GM18505 (cell line): ENCODE results near the gene RGS9BP.

Experiments used
- ATAC-seq: cut with Tn5 transposase; IDR thresholded peaks from one replicate; pipeline ENCODE4 v1.9.1; 2021; ENCODE audit not compliant: unreplicated experiment
- POLR2A ChIP-seq: IDR thresholded peaks from 4 replicates; pipeline ENCODE4 v1.6.1; 2011; ENCODE audit warnings: borderline replicate concordance; ENCODE audit not compliant: insufficient read depth, insufficient read length; ENCODE audit errors: extremely low read depth

RGS9BP gene

GRCh38 chr19:32658075-32658474 lies 17.6 kb upstream of the RGS9BP start:
- no peak for ATAC-seq
- TF ChIP-seq POLR2A = no peak

GRCh38 chr19:32658527-32658926 lies 17.1 kb upstream of the RGS9BP start:
- ATAC-seq = no peak

GRCh38 chr19:32661318-32661717 lies 14.3 kb upstream of the RGS9BP start:
- TF ChIP-seq POLR2A = no peak
- ATAC-seq = no peak

More at GRCh38 chr19:32658527-32658926, 17.1 kb upstream of the RGS9BP start:
- TF ChIP-seq POLR2A = no peak

- no peak for TF ChIP-seq POLR2A
- ATAC-seq = no peak
Observed at GRCh38 chr19:32662186-32662585, 13.5 kb upstream of the RGS9BP start.

GRCh38 chr19:32666084-32666483 lies 9.6 kb upstream of the RGS9BP start:
- no peak for TF ChIP-seq POLR2A
- no peak for ATAC-seq

GRCh38 chr19:32669310-32669709 lies 6.3 kb upstream of the RGS9BP start:
- no peak for ATAC-seq
- no peak for TF ChIP-seq POLR2A

- TF ChIP-seq POLR2A = no peak
Observed at GRCh38 chr19:32671883-32672593, 3.6 kb upstream of the RGS9BP start.

GRCh38 chr19:32672841-32673240 lies 2.8 kb upstream of the RGS9BP start:
- no peak for TF ChIP-seq POLR2A

More at GRCh38 chr19:32671883-32672593, 3.6 kb upstream of the RGS9BP start:
- no peak for ATAC-seq

GRCh38 chr19:32673573-32673972 lies 2.1 kb upstream of the RGS9BP start:
- TF ChIP-seq POLR2A = no peak
- ATAC-seq = no peak

More at GRCh38 chr19:32672841-32673240, 2.8 kb upstream of the RGS9BP start:
- no peak for ATAC-seq

- no peak for TF ChIP-seq POLR2A
- ATAC-seq = no peak
Observed at GRCh38 chr19:32674153-32674930, 1.3 kb upstream of the RGS9BP start.

- peak; percentile 94 for ATAC-seq
- peak; percentile 72 for TF ChIP-seq POLR2A
Observed at GRCh38 chr19:32674931-32675719, 523 bp upstream of the RGS9BP start, which contains the start of gene ANKRD27. ANKRD27 (minus strand) TSS chr19:32675180; CDS start chr19:32659015, 16,165 bp downstream.

- TF ChIP-seq POLR2A = no peak
- ATAC-seq = no peak
Observed at GRCh38 chr19:32676186-32676894, 692 bp downstream of the RGS9BP start.
